Chondrocyte (in vitro differentiated cells): ENCODE measurements around the gene CT45A3. TPM values are rescaled to one million over a fixed set of nuclear protein-coding genes. Genes with fewer than 3 reads are reported as not detected.
A peak's percentile ranks its signal among the peaks of the same experiment; 100 is the strongest.
"Not testable (repeated sequence)": the region's sequence is repeated elsewhere in the genome, so short reads cannot be mapped to it uniquely, and the experiment has no call there.

Experiments used
- DNase-seq: peaks from one replicate; pipeline ENCODE4 v3.0.0; 2021; ENCODE audit warnings: mixed read lengths, low spot score
- H3K27ac Mint-ChIP-seq: one replicate; pipeline ENCODE4 v1.8.0; 2021; ENCODE audit warnings: mild to moderate bottlenecking, moderate library complexity, mixed read lengths; ENCODE audit not compliant: unreplicated experiment
- H3K27me3 Mint-ChIP-seq: 2 replicates; pipeline ENCODE4 v1.8.0; 2021; ENCODE audit warnings: low read depth, mixed read lengths
- H3K36me3 Mint-ChIP-seq: 2 replicates; pipeline ENCODE4 v1.8.0; 2021; ENCODE audit warnings: low read depth, mixed read lengths
- H3K4me1 Mint-ChIP-seq: 2 replicates; pipeline ENCODE4 v1.8.0; 2021; ENCODE audit warnings: low read depth, mild to moderate bottlenecking, mixed read lengths
- H3K4me3 Mint-ChIP-seq: one replicate; pipeline ENCODE4 v1.8.0; 2021; ENCODE audit warnings: mild to moderate bottlenecking, moderate library complexity, mixed read lengths; ENCODE audit not compliant: unreplicated experiment
- H3K9me3 Mint-ChIP-seq: 2 replicates; pipeline ENCODE4 v1.8.0; 2021; ENCODE audit warnings: low read depth, mixed read lengths
- CTCF ChIP-seq: fragments of 200-600 bp; sonication (generic); IDR thresholded peaks from 2 replicates; pipeline ENCODE4 v1.5.0; 2021; ENCODE audit warnings: antibody characterized with exemption, mild to moderate bottlenecking, moderate library complexity
- total RNA-seq: library from RNA; stranded (reverse); gene quantifications from 3 replicates; pipeline ENCODE4 v1.2.1, GENCODE V29; 2021

The CT45A3 gene
- total RNA-seq, 1 donor from 2014 or later: not detected

- Mint-ChIP-seq H3K4me3 (no peak overlapping the region), H3K36me3 (no peaks in the 10 kb centered on the region), H3K27ac (no peak overlapping the region), H3K4me1 (no peaks in the 10 kb centered on the region), H3K9me3 (no peaks in the 10 kb centered on the region), H3K27me3 (no peaks in the 10 kb centered on the region)
- no peak for DNase-seq
- peak; percentile 64 for TF ChIP-seq CTCF
These were observed 30.5 kb downstream of the CT45A3 start for GRCh38 chrX:135737366-135738071.

GRCh38 chrX:135734666-135735065 lies 33.3 kb downstream of the CT45A3 start:
- not testable (repeated sequence) for H3K4me3 Mint-ChIP-seq, H3K9me3 Mint-ChIP-seq, H3K36me3 Mint-ChIP-seq, H3K27ac Mint-ChIP-seq, H3K27me3 Mint-ChIP-seq, DNase-seq, H3K4me1 Mint-ChIP-seq

GRCh38 chrX:135713795-135714194 lies 54.2 kb downstream of the CT45A3 start:
- no peaks in the 10 kb centered on the region for H3K9me3 Mint-ChIP-seq
- no peak for TF ChIP-seq CTCF
- no peak overlapping the region for H3K27ac Mint-ChIP-seq
- no peaks in the 10 kb centered on the region for H3K4me1 Mint-ChIP-seq
- no peak overlapping the region for H3K4me3 Mint-ChIP-seq
- no peak for DNase-seq
- no peaks in the 10 kb centered on the region for H3K27me3 Mint-ChIP-seq
- no peaks in the 10 kb centered on the region for H3K36me3 Mint-ChIP-seq

GRCh38 chrX:135713183-135713689 lies 54.8 kb downstream of the CT45A3 start, which contains the start of gene CT45A1:
CT45A1 (plus strand) TSS chrX:135713639; CDS start chrX:135718941, 5,302 bp downstream.
- H3K27me3 Mint-ChIP-seq, H3K4me1 Mint-ChIP-seq, H3K4me3 Mint-ChIP-seq, H3K9me3 Mint-ChIP-seq, H3K36me3 Mint-ChIP-seq, DNase-seq, H3K27ac Mint-ChIP-seq: not testable (repeated sequence)
- TF ChIP-seq CTCF: peak; percentile 32

Other genes starting within 250 kb of the CT45A3 start
- gene INTS6L, start 247.5 kb downstream of the CT45A3 start, total RNA-seq: 5.8 to 7.7 TPM (median 6.0 TPM) in 3 replicates
- gene CT45A1, start 54.6 kb downstream of the CT45A3 start, total RNA-seq: not detected in 3 replicates
- not detected in 3 replicates for gene CT45A5, start 17.3 kb upstream of the CT45A3 start, total RNA-seq
- gene CT45A6, start 34.6 kb upstream of the CT45A3 start, total RNA-seq: not detected in 3 replicates
- not detected in 3 replicates for gene CT45A2, start 51.8 kb upstream of the CT45A3 start, total RNA-seq
- gene CT45A7, start 69.1 kb upstream of the CT45A3 start, total RNA-seq: not detected in 3 replicates
- not detected in 3 replicates for gene CT45A8, start 86.3 kb upstream of the CT45A3 start, total RNA-seq
- not detected in 3 replicates for gene CT45A9, start 103.6 kb upstream of the CT45A3 start, total RNA-seq
- gene CT45A10, start 125.3 kb upstream of the CT45A3 start, total RNA-seq: not detected in 3 replicates
- gene SAGE1, start 125.5 kb upstream of the CT45A3 start, total RNA-seq: not detected in 3 replicates
- gene MMGT1, start 205.8 kb upstream of the CT45A3 start, total RNA-seq: 25.4 to 28.9 TPM (median 27.6 TPM) in 3 replicates
- 19.0 to 20.7 TPM (median 20.4 TPM) in 3 replicates for gene SLC9A6, start 217.2 kb upstream of the CT45A3 start, total RNA-seq